Transverse colon (tissue), 3 donors: ENCODE measurements around the gene THAP8.

ENCODE experiments used
- CTCF ChIP-seq, 5 experiments: fragments of 200-600 bp in 3 of 5; fragments of 450-650 bp in 2 of 5; sonication (generic) in 3 of 5; IDR thresholded peaks; 1 replicate in 2 of 5; 2 replicates in 3 of 5; pipeline ENCODE4 v1.5.1; 2016 to 2017; ENCODE audit warnings: antibody characterized with exemption in 5 of 5, inconsistent platforms in 3 of 5, mild to moderate bottlenecking in 2 of 5, moderate library complexity in 1 of 5
- EP300 ChIP-seq: sonication (generic); formaldehyde crosslinking; IDR thresholded peaks from one replicate; pipeline ENCODE4 v1.6.1; 2017; ENCODE audit warnings: antibody characterized with exemption, low read depth

DNA sequence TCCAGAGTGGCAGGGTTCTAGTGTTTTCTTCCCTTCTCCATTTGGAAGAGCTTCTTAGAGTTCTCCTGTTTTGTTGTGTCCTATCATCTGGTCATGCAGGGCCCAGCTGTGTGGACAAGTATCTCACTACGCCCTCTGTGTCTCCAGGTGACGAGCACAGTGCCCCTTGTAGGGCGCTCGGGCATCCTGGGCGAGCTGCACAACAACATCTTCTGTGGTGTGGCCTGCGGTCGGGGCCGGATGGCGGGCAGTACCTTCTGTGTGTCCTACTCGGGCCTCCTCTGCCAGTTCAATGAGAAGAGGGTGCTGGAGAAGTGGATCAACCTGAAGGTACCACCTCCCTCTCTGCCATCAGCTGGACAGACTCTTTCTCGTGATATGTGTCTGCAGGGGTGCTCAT, 13.6 kb upstream of the THAP8 start:
- TF ChIP-seq CTCF (IDR thresholded peaks at IDR 0.05) (no peak), EP300 (no peak)
